Measurements from ENCODE around the gene LYSMD2.
A peak's percentile ranks its signal among the peaks of the same experiment; 100 is the strongest.
"Not testable (repeated sequence)": the region's sequence is repeated elsewhere in the genome, so short reads cannot be mapped to it uniquely, and the experiment has no call there.

Gene LYSMD2, protein sequence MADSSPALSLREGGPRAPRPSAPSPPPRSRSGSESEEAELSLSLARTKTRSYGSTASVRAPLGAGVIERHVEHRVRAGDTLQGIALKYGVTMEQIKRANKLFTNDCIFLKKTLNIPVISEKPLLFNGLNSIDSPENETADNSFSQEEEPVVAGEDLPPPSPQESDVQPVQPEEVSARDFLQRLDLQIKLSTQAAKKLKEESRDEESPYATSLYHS

DNA sequence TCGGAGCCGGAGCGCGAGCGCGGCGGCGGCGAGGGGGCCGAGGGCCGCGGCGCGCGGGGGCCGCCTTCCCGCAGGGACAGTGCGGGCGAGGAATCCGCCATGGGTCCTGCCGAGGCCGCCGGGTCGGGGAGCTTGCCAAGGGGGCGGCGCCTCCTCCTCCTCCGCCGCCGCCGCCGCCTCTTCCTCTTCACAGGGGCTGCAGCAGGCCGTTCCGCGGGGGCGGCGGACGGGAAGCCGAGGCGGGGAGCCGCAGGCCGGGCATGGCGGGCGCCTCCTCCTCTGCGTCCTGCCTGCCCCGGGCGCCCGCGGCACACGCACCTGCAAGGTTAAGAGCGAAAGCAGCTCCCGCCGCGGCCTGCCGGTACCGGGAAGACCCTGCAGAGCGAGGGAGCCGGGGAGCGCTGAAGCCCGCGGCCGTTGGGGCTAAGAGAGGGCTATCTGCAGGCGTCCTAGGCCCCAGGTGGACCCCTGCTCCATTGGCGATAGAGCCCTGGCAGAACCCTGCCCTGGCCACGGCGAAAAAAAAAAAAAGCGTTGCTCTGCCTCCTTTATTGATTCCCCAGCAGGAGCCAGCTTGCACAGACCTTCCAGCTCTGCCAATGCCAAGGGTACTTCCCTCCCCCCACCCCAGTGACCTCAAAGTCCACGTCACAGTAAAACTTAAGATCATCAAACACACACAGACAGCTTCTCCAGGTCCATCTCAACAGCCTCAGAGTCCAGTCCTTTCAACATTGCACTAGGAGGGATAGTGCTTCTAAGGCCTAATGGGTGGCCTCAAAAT lies at the start of gene LYSMD2:
Gene LYSMD2 (minus strand): TSS at position 134 of the 784 bp plus-strand sequence. CDS start 33 bp downstream, at position 101.
- no peak for FAIRE-seq

DNA sequence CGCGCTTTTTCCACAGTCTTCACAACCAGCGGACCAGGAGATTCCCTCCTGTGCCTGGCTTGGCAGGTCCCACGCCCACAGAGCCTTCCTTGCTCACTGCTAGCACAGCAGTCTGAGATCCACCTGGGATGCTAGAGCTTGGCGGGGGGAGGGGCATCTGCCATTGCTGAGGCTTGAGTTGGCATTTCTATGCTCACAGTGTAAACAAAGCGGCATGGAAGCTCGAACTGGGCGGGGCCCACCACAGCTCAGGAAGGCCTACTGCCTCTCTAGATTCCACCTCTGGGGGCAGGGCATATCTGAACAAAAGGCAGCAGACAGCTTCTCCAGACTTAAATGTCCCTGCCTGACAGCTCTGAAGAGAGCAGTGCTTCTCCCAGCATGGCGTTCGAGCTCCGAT lies 49.7 kb upstream of the LYSMD2 start:
- FAIRE-seq: not testable (repeated sequence)

DNA sequence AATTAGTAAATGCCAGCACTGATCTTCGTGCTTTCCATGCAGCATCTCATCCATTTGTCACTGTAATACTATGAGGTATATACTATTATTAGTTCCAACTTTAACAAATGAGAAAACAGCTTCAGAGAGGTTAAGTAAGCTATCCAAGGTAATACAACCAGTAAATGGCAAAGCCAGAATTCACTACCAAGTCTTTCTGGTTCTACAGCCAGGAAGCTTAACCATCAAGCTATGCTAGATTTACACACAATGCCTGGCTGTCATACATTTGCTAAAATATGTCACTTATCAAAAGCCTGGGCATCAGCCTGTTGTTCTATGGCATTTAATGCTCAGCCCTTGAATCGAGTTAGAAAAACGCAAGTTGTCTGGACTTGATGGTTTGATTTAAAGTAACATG lies 46.5 kb upstream of the LYSMD2 start:
- no peak for FAIRE-seq

DNA sequence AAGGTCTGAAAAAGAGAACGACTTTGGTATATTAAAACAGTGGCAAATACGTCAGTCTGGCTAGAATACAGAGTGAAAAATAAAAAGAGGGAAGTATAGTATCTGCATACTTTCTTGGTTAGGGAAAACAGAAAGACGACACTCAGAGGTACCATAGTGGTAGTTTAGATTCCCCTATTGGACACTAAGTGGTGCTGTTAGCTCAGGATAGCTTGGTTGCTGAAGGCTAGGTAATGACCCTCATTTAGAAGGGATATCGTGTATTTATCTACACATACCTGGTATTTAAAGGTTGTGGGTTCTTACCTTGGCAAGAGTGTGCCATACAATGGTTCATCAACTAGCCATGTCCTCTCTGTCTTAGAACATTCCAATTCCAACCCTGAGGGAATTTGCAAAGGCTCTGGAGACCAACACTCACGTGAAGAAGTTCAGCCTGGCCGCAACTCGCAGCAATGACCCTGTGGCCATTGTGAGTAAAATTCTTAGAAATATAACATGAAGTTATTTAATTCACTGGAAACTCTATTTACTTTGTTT lies 45.0 kb upstream of the LYSMD2 start:
- no peak for FAIRE-seq

DNA sequence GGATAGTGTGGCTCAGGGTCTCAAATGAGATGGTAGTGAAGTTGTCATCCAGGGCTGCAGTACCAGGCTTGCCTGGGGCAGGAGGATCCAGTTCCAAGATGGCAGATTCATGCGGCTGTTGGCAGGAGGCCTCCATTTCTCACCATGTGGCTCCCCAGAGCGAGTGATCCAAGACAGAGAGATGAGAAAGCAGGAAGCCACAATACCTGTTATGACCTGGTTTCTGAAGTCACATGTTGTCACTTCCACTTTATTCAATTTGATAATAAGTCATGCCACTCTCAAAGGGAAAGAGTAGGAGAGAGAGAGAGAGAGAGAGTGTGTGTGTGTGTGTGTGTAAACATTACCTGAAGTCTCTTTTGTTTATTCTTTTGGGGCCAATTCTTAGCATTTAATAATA lies 44.1 kb upstream of the LYSMD2 start:
- no peak for FAIRE-seq

DNA sequence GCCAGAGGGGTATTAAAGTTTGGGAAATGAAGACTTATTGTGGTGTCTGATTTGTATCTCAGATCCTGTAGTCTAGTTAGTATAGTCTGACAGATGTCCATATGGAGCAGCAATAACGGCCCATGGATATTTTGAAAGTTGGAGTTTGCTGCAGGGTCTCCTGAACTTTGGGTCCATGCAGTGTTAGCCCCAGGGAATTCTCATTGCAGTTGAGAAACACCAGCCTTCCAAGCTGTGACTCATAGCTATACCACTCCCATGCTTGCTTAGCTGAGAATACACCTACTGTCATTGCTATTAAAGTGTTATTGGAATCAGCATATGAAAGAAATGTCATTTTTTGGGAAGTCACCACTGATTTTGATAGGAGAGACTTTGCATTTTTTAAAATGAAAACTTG lies 43.2 kb upstream of the LYSMD2 start:
- no peak for FAIRE-seq

DNA sequence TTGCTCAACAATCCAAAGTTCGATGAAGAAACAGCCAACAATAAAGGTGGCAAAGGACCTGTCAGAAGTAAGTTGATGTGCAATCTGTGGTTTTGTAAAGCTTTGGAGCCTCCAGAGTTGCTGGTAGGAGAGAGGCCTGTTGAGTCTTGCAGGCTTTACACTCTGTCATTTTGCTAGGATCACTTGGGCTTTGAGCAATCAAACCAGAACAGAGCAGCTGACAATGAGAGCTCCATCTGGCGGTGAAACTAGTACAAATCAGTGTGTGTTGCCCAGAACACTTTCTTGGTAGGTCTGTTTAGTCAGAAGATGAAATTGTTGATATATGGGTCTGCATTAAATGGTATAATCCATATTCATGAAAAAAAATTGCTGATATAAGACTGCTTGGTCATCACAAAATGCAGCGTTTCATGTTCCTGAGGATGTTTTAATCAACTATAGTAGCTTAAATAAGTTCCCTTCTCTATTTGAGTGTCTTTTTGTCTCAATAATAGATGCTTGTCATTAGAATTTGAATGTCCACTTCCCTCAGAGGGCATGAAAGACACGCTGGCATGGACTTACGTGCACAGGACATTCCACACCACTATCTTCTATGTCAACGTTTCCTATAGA lies 39.6 kb upstream of the LYSMD2 start:
- peak; percentile 91 for FAIRE-seq

DNA sequence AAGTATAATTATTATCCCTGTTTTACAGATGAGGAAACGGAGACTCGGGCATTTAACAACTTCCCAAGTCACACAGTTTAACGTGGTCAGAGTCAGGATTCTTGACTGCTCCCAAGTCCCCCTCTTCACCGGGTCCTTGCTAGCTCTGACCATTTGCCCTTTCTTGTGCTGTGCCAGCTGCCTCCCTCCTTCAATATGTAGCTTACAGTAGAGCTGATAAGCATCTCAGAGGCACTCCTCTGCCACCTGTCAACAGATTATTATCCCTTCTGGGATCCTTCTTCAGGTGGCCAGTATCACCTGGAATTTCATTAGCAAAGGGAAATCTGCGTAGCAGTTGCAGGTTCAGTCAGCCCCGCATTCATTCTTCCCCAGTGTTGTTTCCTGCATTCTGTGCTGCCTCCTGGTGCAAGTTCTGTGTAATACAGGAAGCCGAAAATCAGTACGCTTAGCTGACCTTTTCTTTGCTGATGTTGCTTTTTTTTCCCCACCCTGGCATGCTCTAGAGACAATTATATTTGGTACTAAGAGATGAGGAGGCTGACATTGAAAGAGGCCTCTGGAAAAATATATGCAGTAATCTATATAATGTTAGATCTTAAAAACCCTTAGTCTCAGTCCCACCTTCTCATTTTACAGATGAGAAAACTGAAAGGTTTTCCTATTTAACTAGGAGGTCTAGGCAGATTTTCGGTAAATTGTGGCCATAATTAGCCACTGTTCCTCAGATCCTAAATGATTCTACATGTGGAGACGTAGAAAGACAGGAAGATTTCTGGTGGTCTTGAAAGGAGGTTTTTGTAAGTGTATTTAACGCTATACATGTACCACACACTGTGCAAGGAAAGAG lies 38.7 kb upstream of the LYSMD2 start:
- peak; percentile 23 for FAIRE-seq

DNA sequence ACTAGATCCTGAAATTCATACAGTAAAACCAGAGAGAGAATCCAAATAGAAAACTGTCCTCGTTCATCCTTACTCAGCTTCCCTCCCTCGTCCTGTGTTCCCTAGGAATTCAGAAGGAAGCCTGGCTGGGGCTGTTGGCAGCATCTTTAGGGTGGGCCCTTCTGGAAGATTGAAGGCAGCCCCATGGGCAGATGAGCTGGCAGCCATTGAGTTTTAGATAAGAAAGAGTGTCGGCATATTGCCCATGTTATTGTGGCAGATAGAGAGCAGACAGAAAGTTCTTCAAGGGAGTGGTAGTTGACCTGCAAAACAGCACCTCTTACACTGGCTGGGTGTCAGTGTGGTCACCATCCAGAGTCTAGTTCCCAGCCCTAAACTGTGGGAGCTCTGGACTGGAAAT lies 37.5 kb upstream of the LYSMD2 start:
- FAIRE-seq: no peak

DNA sequence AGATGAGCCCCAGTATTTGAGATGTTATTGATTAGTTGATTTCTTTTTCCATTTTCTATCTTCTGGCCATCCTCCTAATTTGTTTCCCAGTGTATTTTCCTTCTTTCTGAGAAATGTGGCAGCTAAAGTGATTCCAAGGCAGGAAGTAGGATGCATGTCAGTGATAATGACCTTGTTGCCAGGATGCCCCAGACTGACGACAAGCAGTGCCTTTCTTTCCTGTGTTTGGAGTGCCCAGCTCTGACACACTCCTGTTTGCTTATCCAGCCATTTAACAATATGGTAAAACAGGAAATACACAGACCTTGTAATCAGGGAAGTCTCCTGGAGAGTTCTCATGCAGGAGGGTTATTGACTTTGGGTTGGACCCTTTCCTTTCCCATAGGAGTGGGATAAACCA lies 34.3 kb upstream of the LYSMD2 start:
- no peak for FAIRE-seq

DNA sequence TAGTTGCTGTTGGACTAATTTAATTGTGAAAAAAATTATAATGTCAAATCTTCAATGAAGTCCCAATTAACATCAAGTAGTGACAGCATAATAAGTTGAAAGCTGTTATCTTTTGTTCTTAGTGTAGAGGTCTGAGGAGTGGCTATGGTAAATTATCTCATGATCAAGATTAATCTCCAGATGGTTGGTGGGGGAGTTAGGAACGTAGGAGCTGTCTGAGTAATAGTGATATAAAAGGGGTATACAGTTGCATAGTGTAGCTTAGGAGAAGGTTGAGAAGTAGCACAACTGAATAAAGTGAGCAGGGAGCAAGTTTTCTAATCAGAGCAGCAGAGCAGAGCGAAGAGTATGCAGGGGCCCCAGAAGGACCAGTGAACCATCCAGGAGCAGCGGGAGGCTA lies 33.4 kb upstream of the LYSMD2 start:
- no peak for FAIRE-seq

DNA sequence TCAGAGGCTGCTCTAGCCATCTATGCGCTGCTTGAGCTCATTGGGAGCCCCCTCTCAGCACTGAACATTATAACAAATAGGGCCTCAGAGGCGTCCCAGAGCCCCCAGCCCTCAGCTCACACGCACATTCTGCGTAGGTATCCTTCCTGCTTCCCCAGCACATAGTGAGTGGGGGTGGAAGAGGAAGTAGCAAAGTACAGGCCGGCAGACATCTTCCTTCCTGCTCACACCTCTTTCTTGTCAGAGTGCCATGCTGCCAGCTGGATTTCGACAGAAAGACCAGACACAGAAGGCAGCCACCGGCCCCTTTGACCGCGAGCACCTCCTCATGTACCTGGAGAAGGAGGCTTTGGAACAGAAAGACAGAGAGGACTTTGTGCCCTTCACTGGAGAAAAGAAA lies 30.6 kb upstream of the LYSMD2 start:
- FAIRE-seq: no peak

DNA sequence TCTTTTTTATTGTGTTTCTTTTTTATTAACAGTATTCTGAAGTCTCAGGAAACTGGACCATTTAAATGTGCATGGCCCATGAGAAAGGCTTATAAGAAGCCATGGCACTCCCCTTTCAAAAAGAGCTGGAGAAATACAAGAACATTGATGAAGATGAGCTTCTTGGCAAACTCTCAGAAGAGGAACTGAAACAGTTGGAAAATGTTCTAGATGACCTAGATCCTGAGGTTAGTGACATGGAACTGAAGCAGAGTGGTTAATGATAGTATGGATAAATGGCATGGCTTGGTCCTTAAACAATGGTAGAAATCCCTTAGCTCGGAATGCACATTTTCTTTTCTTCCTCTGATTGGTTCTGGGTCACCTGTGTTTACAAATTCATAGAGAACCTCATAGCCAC lies 28.9 kb upstream of the LYSMD2 start:
- FAIRE-seq: no peak

DNA sequence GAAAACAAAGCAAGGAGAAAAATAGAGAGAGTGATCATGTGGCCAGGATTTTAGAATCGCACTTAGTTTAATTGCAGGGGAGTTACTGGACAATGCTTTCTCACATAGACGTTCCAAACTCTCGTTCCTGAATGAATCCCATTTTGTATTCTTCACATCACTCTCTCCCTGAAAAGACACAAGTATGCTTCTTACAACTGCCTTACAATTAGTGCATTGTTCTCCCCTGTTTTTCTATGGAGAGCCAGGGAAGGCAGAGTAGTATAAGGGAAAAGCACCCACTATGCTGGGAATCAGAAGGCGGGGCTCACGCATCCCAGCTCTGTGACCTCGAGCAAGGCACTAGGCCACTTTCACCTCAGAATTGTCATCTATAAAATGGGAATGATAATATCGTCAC lies 28.3 kb upstream of the LYSMD2 start:
- no peak for FAIRE-seq

DNA sequence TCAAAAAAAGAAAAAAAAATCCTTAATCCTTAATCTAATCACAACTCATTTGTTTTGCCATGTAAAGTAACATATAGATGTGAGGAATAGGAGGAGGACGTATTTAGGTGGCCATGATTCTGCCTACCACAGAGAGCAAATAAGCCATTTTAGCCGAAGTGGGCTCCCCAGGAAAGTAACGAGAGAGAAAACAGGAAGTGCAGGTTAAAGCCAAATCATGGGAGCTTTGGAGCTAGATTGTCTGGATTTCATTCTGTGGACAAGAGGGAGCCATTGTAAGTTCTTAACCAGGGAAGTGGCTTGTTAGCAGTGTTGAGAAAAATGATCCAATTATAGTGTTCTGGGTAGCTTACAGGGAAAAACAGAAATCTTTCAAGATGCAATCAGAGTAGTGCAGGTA lies 23.4 kb upstream of the LYSMD2 start:
- FAIRE-seq: no peak

DNA sequence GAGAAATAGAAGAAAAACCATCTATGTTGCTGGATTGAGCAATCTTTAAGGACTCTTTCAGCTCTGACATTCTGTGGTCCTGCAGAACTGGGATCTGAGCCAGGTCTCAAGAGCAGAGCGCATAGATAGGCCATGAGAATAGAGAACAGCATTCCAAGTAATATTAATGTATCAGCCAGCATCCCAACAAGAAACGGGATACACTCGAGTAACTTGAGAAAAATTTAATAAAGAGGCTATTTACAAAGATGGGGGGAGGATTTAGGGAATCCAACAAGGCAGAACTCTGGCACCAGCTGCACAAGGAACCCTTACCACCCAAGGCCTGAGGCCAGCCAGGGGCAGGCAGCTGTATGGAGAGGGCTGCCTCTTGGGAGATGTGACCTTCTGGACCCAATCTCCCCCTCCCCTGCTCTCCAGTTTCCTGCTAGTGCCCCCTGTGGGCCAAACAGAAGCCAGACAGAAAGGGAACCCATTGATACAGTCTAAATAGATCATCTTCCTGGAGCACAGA lies 22.2 kb upstream of the LYSMD2 start:
- no peak for FAIRE-seq

DNA sequence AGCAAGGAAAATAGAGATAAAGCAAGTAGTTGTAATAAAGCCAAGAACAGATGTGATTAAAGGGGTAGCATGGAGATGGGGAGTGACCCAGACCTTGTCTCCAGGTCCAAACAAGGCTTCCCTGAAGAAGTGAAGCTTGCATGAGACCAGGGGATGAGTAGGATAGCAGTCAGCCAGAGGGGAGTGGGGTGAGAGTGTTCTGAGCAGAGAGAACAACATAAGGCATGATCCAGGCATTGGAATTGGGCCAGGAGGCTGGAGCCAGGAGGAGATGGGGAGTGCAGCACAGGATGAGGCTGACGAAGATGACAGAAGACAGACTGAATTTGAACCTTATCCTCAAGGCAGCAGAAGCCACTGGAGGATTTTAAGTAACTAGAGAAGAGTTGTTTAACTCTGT lies 21.2 kb upstream of the LYSMD2 start:
- no peak for FAIRE-seq

DNA sequence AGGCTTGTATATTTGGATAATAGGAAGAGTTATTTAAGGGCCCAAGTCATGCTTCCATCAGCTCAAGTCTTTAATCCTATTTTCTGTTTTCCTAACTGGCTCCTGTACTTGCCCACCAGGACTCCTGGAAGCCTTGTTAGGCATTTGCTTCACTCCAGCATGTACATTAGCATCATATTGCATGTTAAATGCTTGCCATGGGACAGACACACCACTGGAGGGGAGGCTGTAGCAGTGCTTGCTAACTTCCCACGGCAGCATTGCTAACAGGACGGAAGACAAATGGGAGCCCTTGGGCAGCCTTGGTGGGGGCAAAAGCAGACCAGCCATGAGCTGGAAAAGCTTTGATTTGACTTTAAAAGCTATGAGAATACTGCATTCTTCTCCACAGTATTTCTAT lies 20.0 kb upstream of the LYSMD2 start:
- no peak for FAIRE-seq

DNA sequence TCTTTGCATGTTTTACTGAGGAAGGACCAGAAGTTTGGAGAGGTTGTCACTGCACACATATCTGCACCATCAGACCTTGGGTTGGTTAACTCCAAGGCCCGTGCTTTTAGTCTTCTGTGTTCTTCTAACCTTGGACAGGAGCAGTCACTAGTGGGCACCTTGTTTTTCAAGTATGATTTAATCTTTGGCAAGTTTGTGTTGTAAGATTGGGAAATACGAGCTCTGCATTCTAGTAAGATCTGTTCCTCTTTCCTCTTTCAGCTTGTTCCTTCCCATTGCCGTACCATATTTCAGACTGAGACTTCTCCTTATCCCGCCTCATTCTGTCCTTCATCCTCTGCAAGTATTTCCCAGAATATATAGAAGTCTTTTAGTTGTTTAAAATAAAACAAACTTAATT lies 19.0 kb upstream of the LYSMD2 start:
- FAIRE-seq: no peak

DNA sequence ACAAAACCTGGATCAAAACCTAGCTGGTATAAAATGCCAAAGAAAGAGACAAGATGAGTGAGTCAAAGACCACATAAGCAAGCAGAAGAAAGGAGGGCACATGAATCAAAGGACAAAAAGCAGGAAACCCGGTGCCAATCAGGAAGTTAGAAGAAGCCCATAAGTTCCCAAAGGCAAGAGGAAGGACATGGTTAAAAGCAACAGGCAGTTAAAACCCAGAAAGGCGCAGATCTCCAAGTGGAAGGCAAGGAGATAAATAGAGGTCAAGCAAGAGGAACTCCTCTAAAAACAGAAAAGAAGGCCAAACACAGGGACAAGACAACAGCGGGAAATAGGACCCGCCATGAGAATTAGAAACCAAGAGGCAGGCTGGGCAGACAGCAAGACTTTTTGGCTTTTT lies 18.3 kb upstream of the LYSMD2 start:
- no peak for FAIRE-seq

DNA sequence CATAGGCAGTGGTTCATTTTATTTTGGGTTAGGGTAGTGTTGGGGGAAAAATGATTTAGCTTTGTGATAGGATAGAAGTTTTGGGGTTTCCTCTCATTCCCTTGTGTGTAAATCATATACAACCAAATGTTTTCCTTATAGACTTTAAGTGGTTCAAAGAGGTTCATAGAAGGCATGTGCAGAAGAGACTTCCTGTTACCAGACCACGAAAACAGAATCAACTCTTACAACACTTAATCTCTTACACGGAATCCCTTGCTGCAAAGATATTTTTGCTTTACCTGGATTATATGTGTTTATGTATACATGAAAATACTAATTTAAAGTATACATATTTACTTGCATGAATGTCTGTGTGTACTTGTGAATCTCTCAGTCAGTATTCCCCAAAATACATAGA lies 16.8 kb upstream of the LYSMD2 start:
- no peak for FAIRE-seq

DNA sequence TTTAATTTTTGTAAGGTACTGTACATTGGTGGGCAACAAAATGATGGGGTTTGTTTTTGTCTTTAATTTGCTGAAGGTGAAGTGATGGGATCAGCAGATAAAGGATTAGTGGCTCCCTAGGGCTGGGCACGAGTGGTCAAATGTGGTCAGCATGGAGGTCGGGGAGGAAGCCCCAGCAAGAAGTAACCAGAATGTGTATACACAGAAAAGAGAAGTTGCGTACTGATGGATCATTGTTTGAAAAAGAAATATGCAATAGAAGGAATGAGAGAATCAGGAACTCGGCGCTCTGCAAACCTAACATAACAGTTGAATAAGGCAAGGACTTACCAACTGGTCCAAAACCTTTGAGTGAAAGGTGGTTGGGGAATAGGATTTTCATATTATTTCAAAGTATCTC lies 15.4 kb upstream of the LYSMD2 start:
- FAIRE-seq: no peak
